Limb (tissue), 2 donors: ENCODE results near the gene NANS.
A peak's percentile ranks its signal among the peaks of the same experiment; 100 is the strongest.
"Not testable (repeated sequence)": the region's sequence is repeated elsewhere in the genome, so short reads cannot be mapped to it uniquely, and the experiment has no call there.

Source experiments
- DNase-seq, 2 donors: peaks; one replicate each; pipeline ENCODE4 v3.0.0-alpha.2; 2016; ENCODE audit errors: extremely low spot score in 2 of 2

NANS gene

DNA sequence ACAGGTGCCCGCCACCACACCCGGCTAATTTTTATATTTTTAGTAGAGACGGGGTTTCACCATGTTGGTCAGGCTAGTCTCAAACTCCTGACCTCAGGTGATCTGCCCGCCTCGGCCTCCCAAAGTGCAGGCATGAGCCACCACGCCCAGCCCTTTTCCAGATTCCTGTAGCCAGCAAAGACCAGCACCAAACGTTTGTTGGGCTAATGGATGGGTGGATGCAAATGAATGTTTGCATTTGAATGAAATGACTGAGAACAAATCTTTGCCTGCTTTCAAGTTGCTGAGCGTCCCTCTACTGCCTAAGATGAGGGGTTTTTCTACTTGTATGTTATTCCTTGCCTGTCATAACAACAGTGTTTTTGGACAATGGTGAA is 20.0 kb downstream of the NANS start:
- DNase-seq: not testable (repeated sequence)

GRCh38 chr9:98078895-98079294 is 22.4 kb downstream of the NANS start:
- no peak for DNase-seq

DNA sequence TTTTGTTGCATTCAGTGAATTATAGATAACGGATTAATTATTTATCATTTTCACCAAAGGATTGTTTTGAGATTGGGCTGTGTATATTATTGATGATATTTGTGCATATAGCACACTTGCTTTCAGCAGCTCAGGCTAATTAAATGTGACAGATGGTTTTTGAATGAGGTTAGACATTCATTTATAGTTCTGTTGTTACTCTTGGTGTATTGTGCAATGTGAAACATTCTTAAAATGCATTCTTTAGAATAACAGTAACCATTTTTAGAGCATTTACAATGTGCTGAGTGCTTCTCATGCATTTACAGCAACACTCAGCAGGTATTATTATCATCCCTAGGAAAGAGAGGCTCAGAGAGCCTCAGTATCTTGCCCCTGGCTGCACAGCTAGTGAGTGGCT is 23.8 kb downstream of the NANS start:
- DNase-seq: no peak

- DNase-seq: no peak
These were observed 24.2 kb downstream of the NANS start for GRCh38 chr9:98080780-98081179.

DNA sequence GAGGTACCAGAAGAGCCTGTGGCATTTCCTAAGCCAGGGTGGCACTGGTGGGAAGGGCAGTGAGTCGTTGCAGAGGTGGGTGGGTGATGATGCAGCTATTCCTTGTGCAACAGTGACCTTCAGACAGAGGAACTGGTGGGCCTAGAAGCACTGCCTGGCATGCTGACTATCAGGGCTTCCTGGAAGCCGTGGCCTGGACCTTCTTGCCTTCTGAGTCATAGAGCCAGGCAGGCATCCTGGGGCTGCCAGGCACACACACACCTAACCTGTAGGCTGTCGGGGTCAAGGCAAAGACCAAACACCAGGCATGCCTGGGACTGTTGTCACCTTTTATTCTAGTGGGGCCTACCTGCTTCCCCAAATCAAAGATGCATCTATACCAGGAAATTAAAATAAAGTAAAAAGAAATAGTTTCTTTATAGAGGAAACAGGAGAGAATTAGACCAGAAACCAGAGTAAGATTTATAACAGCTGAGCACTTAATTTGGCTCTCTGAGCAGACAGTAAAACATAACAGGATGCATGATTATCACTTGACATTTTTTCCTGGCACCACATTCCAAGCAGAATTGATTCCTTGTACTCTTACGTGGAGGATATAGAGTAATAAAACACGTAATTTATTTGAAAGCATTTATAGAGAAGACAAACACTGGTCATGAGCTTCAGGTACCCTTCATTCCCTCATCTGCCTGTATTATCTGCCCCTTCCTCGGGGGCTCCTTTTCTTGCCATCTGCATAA is 25.1 kb downstream of the NANS start:
- no peak for DNase-seq

DNA sequence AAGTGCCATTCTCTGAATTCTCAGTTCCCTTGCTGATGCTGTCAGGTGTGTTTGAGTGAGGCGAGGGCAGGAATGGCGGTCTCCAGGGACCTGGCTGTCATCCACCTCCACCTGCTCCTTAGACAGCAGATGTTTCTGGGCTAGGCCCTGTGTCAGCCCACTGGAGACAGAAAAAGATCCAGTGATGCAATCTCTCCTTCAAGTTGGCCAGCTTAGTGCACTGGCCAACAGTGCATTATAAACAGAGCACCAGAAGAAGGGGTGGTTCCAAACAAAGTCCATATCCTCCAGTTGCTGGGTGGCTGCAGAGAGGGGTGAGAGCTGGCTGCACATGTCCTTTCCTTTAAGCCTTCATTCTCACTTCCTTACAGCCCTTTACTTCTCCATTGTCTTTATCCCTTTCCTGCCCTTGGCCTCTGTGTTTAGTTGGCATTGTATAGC is 26.5 kb downstream of the NANS start:
- no peak for DNase-seq

DNA sequence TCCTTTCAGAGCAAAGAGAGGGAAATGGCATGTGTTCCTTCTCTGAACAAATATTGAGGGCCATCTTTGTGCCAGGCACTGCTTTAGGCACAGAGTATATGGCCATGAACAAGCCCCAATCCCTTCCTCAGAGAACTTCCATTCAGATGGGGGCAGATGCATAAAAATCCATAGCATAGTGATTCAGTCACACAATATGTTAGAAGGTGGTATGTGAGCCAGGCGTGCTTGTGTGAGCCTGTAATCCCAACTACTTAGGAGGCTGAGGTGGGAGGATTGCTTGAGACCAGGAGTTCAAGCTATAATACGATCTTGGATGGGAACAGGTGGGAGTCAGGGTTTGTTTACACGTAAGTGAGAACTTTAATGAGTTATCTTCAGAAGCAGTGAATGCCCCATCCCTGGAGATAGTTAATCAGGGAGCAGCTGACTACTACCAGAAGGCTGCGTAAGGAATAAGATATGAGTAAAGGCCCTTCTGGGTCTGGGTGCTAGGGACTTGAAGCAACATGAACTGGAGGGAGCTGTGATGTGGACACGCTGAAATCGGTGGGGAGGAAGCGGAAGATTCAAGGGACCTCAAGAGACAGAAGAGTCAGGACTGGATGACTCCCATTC is 27.1 kb downstream of the NANS start:
- DNase-seq: no peak

- no peak for DNase-seq
These were observed 27.9 kb downstream of the NANS start for GRCh38 chr9:98084396-98084795.

GRCh38 chr9:98085058-98085457 is 28.5 kb downstream of the NANS start:
- DNase-seq: no peak

- DNase-seq: no peak
These were observed 29.4 kb downstream of the NANS start for GRCh38 chr9:98085944-98086343.

DNA sequence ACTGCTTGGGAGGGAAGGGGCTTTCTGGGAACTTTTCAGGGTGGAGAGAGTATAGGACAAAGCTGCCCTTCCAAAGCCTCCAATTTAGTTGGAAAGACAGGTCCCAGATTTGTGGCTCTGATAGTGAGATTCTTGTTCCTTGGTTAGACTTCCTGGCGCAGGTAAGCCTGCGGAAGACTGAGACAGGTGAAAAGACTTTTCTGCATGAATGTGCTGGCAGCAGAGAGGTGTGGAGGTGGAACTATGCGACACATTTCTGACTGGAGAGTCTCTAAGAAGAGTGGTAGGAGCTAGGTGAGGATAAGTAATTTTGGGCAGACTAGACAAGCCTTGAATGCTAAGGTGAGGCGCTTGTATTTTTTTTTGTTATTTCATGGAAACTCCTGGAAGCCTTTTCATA is 29.9 kb downstream of the NANS start:
- DNase-seq: no peak

GRCh38 chr9:98087420-98088354 is 31.2 kb downstream of the NANS start:
- peak; percentile 32 to 81 for DNase-seq

- not testable (repeated sequence) for DNase-seq
These were observed 34.1 kb downstream of the NANS start for GRCh38 chr9:98090674-98091073.

DNA sequence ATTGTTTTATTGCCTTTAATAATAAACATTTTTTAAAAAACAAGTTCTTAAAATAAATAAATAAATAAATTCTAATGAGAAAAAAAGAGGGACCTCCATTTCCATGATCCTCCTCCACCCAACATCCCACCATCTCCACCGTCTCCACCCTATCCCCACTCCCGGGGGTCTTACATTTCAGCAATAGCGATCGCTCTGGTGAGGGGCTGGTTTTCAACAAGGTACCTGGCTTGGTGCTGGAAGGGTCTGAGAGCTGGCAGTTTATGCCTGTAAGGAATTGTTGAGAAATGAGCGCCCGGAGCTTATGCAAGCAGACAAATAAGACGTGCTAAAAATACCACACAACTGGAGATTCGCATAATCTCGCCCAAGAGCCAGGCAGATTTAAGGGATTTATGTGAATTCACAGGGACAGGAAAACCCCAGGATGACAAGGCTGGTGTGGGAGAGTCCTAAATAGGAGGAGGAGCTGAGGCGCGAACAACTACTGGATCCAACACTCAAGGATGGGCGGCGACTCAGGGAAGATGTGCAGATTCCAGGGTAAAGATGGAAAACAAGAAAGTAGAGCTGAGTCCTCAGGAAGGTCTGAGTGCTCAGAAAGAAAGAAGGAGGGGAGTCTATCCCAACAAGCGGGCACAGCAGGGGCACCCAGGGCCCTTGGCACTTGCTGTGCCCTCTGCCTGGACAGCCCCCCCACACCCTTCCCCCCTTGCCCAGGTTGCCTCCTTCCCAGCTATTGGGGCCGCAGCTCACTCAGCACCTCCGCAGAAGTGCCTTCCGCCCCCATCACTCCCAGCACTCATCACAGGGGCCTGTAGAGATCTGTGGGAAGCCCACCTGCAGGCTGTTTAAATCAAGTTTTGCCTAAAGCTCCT is 35.4 kb downstream of the NANS start:
- DNase-seq: no peak

DNA sequence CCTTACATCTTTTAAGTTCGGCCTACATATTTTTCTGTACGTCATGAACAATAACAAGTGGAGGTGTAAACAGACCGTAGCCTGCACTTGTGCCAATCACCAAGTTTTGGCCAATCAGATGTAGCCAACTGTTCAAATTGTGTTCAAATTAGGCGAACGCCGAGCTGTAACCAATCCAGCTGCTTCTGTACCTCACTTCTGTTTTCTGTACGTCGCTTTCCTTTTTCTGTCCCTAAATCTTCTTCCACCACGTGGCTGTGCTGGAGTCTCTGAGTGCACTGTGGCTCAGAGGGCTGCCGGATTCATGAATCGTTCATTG is 36.0 kb downstream of the NANS start:
- DNase-seq: no peak

DNA sequence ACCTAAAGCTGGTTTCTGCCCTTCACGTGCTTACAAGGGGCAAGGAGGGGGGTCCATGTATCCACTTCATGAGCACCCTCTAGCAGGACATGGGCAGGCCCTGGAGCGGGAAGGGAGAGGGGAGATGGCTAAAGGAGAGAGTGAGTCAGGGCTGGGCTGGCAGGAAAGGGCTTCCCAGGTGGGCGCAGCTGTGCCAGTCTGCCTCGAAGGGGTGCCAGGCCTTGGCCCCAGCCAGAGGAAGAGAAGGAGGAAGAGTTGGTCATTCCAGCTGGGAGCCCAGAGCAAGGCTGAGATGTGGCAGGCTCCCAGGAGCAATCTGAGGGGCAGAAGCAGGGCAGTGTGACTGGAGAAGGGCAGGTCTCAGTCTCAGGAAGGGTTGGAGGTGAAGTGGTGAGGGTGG is 37.8 kb downstream of the NANS start:
- DNase-seq: no peak

GRCh38 chr9:98094851-98095250 is 38.3 kb downstream of the NANS start:
- no peak for DNase-seq

DNA sequence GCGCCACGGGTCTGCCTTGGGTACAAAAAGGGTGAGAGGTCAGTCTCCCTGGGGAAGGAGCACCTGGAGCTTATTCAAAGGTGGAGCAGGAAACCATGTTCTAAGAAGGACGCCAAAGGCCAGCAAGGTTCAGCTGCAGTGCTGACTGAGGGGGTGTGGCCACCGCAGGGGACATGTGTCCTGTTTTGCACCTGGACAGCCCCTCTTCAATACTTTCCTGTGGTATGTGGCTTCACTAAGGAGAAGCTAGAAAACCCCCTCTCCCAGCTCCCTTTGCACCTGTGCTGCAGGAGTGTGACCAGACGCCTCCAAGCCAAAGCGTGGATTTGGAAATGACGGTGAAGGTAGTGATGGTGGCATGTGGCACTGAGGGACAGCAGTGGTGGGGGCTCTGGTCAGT is 38.9 kb downstream of the NANS start:
- no peak for DNase-seq

- DNase-seq: no peak
These were observed 39.6 kb downstream of the NANS start for GRCh38 chr9:98096091-98096490.

GRCh38 chr9:98097836-98098235 is 41.3 kb downstream of the NANS start:
- DNase-seq: no peak

GRCh38 chr9:98099346-98099745 is 42.8 kb downstream of the NANS start:
- no peak for DNase-seq
